NCI-H2171 treated with DMSO at 0.1 percent for 48 hours (cell line): Measurements from ENCODE around the gene RASSF6.
"Not testable (repeated sequence)": the region's sequence is repeated elsewhere in the genome, so short reads cannot be mapped to it uniquely, and the experiment has no call there.

ENCODE experiments used
- DNase-seq: peaks from one replicate; lab custom pipeline; 2025; lab: John Stamatoyannopoulos, UW

Gene RASSF6

DNA sequence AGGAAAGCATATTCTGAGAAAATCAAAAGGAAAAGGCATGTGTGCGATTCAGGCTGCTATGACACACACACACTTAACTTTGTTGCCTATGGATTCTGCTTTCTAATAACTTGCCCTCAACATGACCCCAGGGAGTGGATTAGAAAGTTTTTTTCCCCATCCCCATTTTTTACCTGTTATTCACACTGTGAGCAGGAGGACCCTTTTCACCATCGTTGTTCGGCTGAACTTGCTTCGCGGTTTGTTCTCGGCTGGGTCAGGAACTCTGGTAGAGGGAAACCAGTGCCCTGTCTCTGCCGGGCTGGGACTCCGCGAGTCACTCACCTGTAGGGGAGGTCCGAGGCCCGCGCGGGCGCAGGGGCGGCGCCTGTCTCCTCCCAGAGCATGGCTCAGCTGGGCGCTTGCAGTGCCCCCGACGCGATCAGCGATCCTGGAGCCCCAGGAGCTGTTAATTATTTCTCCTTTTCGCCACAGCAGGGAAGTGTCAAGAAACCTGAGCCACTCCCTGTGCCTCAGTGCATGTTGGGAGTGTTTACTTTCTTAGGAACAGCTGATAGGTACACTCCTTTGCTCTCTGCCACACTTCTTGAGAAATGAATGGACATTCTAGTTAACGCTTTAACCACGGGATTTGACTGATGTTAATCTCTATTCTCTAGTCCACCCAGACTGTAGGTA, at the start of gene RASSF6:
Gene RASSF6 (minus strand): TSS at position 322 of the 678 bp plus-strand sequence. CDS start 8,641 bp downstream, outside the sequence.
- peak; percentile 57 for DNase-seq

DNA sequence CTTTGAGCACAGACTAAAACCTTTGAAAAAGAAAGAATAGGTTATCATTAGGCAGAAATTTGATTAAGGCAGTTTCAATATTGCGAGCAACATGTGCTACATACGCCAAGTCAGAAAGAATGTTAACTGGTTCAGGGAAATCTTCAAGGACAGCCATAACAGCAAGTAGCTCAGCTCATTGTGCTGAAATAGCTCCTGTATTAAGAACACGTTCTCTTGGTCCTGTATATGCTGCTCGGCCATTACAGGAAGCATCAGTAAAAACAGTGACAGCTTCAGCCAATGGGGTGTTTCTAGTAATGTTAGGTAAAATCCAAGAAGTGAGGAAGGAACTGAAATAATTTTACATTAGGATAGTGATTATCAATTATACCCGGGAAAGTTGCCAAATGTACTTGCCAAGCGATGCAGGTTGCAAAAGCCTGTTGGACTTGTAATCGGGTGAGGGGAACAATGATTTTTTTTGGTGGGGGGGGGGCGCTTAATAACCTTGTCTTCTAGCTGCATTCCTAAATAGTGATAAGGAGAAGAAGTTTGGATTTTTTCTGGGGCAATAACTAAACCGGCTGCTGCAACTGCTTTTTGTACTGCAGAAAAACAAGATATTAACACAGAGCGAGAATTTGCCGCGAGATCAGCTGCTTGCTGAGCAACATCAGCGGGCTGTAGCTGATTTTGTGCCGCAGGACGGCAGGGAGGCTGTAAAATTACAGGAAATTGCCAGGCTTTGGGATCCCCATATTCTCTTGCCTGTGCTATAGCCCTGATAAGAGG, 49.4 kb upstream of the RASSF6 start:
- DNase-seq = no peak

GRCh38 chr4:73668782-73669201, 48.6 kb upstream of the RASSF6 start:
- DNase-seq = peak; percentile 86

DNA sequence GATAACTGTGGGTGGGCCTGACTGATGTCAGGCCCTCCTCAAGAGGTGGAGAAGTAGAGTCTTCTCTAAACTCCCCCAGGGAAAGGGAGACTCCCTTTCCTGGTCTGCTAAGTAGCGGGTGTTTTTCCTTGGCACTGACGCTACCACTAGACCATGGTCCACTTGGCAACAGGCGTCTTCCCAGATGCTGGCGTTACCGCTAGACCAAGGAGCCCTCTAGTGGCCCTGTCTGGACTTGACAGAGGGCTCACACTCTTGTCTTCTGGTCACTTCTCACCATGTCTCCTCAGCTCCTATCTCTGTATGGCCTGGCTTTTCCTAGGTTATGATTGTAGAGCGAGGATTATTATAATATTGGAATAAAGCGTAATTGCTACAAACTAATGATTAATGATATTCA, 45.7 kb upstream of the RASSF6 start:
- not testable (repeated sequence) for DNase-seq

- no peak for DNase-seq
Observed at GRCh38 chr4:73664470-73664869, 44.2 kb upstream of the RASSF6 start.

- DNase-seq = no peak
Observed at GRCh38 chr4:73663576-73663975, 43.3 kb upstream of the RASSF6 start.

DNA sequence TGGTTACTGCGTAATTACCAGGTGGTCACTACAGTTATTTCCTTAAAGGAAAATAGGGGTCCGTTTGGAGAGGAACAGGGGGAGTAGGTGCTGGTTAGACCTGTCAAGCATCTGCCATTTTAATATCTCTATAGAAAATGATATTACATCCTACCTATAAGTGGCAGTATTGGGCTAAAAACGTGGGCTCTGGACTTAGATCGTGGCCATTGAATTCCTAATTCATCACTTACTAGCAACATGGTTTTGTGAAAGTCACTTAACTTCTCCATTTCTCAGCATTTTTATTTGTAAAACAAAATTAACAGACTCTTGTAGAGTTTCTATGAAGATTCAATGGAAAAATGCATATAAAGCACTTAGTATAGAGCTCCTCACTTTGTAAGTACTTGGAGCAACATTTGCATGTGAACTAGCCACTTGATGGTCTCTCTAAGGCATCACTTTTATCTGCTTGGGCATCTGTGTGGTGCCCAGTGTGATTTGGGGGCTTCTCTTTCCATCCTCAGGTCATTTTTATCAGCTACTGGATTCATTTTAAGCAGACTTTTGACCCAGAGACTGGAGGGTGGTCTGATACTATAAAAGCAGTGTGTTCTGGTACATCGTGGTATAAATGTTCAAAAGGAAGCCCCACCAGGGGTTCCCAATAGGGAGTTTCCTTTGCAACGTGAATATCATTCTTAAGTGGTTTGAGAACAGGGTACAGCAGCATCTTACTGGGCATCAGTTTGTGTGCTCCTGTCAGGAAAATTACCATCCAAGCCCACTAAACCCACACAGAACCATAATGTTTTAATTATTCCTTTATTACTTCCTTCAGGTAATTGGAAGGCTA, 42.7 kb upstream of the RASSF6 start:
- DNase-seq = peak; percentile 48

DNA sequence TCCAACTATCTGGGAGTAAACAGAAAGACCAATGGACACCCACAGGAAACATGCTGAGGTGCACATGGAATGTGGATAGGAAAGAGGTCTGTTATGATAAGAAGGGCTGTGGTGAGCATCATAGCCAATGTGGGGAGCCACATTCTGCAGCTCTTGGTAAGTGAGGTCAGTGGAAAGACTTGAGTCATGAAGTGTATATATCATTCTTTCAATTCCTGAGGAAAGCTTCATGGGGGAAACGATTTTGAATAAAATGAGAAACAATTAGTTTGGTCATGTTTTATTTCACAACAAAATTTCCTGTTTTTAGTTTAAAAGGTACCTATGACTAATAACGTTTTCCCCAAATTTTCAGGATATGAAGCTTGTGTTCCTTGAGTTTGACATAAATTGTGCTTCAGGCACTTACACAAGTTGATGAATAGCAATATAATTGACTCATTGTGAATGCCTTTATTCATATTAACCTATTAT, 41.4 kb upstream of the RASSF6 start:
- no peak for DNase-seq

- DNase-seq = no peak
Observed at GRCh38 chr4:73660808-73661207, 40.6 kb upstream of the RASSF6 start.

GRCh38 chr4:73653695-73654106, 33.5 kb upstream of the RASSF6 start:
- peak; percentile 79 for DNase-seq

- no peak for DNase-seq
Observed at GRCh38 chr4:73650250-73650649, 30.0 kb upstream of the RASSF6 start.

GRCh38 chr4:73648478-73648877, 28.2 kb upstream of the RASSF6 start:
- DNase-seq = peak; percentile 53

DNA sequence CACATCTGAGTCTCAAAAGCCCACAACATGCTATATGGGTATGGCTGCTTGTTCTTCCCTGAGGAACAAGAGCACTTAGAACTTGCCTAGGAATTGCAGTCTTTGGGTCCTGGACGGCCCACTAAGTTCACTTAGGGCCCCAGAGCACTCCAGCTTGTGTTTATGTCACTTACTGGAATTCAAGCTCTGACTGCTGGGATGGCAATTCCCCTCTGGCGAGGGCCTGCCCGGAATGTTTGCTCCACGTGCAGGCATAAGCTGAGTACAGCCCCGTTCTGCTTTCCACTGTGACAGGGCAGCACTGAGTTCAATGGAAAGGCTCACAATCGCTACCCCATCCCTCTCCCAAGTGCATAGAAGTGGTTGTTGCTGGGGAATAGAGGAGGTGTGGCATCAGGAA, 25.9 kb upstream of the RASSF6 start:
- no peak for DNase-seq

DNA sequence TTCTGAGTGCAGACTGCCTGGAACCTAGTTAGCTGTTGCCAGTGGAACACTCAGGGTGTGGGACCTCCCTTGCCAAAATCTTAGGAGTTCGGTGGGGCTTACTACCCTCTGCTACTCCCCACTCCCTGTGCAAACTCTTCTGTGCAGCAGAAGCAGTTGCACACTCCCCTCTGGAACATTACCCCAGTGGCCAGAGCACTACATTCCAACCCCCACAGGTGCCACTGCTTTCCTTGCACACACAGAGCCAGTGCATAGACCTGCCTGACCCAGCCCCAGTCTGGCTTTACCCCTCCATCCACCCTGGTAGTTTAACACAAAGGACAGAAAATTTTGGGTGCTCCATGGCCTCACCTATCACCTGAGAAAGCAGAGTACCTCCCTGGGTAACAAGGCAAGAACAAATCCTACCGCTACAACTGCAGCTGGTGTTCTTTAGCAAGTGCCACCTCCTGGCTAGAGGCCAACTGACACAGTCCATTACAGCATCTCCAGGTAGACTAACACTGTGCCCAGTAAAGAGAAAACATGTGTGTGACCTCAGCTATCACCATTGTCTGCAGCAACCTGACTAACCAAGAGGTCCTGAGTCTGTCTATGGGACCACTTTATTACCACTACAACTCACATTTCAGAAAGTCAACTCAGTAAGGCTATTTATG, 11.5 kb upstream of the RASSF6 start:
- DNase-seq = no peak

DNA sequence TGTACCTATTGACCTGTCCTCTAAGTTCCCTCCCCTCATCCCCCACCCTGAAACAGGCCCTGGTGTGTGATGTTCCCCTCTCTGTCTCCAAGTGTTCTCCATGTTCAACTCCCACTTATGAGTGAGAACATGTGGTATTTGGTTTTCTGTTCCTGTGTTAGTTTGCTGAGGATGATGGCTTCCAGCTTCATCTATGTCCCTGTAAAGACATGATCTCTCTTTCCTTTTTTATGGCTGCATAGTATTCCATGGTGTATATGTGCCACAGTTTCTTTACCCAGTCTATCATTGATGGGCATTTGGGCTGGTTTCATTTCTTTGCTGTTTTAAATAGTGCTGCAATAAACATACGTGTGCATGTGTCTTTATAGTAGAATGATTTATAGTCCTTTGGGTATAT, 8.6 kb upstream of the RASSF6 start:
- not testable (repeated sequence) for DNase-seq

- no peak for DNase-seq
Observed at GRCh38 chr4:73621357-73621756, 1.1 kb upstream of the RASSF6 start.

GRCh38 chr4:73619346-73619745, 890 bp downstream of the RASSF6 start:
- DNase-seq = no peak

DNA sequence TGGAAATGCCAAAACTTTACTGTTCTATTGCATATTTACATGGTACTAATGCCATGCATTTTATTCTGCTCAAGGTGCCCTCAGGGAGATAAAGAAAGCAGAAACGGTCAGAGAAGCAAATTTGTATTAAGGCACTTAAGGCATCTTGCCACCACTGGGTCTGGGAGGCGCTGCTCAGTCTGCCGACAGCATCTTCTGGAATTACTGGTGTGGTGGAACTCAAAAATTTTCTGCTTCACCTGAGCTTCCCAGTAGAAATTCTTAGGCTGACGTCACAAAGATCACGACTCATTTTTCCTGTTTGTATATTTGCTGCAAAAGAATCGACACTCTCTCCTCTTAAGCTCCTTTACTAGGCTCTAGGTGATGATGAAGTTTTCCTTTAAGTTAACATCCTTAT, 3.0 kb downstream of the RASSF6 start:
- no peak for DNase-seq

- DNase-seq = no peak
Observed at GRCh38 chr4:73615613-73616012, 4.6 kb downstream of the RASSF6 start.

- no peak for DNase-seq
Observed at GRCh38 chr4:73614311-73614867, 5.8 kb downstream of the RASSF6 start.

DNA sequence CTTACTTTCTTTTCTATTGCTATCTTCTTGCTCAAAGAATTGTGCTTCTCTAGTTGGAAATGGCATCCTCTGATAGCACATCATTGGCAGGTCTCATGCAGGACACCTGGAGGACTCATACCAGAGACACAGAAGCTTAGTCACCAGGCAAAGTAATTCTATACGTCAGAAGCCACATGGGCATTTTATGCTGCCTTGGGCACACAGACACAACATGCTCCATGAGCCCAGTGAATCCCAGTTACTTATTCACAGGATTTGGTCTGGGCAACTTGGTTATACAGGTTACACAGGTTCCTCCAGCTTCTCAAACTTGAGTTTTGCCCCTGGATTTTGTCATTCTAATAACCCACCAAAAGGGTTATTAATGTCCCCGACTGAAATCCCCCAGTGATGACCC, 7.1 kb downstream of the RASSF6 start:
- DNase-seq = no peak

DNA sequence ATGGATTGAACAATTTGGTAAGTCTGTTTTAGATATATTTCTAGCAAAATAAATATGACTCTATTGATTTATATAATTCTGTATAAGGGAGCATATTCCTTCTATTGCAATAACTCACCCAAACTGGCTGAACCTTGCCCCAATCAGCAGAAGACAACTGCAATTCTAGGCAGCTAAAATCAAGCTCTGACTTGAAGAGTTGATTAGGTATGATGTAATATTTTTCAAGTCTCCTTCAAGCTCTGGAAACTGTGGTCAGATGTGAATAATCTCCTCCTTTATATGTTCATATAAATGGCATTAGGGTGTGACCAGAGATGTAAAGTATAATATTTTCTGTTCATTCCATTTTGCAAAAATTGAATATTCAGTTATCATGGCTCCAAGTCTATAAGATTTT, 8.2 kb downstream of the RASSF6 start:
- no peak for DNase-seq
